GM19467 (cell line): ENCODE data around the gene ANGPTL4.

Experiments
- ATAC-seq: cut with Tn5 transposase; IDR thresholded peaks from one replicate; pipeline ENCODE4 v1.9.1; 2021; ENCODE audit warnings: mild to moderate bottlenecking, moderate library complexity; ENCODE audit not compliant: unreplicated experiment

The ANGPTL4 gene

DNA sequence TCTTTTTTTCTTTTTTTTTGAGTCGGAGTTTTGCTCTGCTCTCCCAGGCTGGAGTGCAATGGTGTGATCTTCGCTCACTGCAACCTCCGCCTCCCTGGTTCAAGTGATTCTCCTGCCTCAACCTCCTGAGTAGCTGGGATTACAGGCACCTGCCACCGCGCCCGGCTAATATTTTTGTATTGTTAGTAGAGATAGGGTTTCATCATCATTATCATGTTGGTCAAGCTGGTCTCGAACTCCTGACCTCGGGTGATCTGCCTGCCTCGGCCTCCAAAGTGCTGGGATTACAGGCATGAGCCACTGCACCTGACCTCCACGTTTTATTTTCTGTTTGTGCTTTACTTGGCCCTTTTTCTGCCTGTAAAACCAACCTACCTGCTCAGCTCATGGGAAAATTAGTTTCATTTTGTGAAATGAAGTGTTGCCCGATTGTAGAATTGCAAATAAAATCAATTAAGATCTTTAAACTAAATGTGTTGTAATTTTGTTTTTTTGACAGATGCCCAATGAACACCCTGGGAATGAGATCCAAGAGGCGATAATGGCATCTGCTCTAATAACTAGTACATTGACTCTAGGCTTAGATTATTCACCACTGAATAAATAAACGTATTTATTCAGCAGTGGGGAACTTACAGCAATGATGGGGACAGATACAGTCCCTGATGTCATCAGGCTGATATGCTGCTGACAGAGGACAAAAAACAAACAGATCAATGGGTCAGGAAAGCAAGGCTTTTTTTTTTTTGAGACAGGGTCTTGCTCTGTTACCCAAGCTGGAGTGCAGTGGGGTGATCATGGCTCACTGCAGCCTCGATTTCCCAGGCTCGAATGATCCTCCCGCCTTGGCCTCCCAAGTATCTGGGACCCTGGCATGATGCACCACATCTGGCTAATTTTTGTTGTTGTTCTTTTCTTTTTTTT lies 24.0 kb downstream of the ANGPTL4 start:
- ATAC-seq = no peak

DNA sequence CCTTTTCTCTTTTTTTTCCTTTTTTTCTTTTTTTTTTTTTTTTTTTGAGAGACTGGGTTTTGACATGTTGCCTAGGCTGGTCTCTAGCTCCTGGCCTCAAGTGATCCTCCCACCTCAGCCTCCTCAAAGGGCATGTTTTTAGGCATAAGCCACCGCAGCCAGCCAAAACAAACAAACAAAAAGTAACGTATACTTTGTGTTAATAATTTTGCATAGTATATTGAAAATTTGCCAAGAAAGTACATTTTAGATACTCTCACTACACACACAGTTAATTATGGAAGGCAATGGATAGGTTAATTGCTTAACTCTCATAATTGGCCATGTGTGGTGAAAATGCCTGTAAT lies 24.6 kb downstream of the ANGPTL4 start:
- ATAC-seq = no peak

DNA sequence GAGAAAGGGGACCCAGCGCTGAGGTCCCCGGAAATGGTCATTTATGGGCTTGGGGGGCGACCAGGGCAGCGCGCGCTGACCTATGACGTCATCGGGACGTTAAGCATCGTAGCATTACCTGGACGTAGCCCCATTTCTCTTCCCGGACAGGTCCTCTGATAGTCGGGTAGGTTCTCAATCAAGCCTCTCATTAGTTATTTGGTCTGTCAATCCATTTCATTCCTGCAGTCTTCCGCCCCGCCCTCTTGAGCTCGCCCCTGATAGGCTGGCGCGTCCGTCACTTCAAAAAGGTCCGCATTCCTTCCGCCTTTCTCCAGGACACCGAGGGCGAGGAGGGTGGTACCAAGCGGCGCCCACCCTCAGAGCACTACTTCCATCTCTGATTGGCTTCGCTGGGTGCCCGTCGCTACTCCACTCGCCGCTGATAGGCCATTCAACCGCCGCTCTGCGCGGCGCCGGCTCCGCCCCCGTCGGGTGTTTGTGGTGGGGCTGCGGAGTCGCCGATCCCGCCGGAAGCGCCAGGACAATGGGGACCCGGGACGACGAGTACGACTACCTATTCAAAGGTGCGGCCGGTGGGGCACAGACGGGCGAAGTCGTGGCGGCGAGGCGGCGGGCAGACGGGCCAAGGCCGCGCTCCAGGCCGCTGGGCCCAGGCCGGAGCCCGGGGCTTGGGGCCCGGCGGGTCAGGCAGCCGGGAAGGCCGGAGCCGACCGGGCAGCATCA lies 26.1 kb downstream of the ANGPTL4 start, which contains the start of gene RAB11B:
RAB11B (plus strand) TSS at position 470 of the 726 bp plus-strand sequence; CDS start at position 527, 57 bp downstream.
- peak; percentile 90 for ATAC-seq

DNA sequence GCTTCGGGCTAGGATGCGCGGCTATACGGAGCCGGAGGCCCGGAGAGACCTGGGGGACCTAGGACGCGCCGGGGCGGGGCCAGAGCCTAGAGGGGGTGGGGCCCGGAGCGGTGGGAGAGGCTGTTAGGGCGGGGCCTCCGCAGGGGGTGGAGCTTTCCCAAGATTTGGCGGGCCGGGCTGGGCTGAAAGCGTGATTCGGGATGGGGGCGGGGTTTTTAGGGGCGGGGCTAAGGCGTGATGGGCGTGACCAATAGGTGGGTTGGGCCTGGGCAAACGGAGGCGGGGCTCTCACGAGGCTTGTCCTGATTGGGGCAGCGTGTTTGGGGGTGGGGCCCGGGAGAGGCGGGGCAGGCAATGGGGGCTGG lies 26.6 kb downstream of the ANGPTL4 start:
- peak; percentile 30 for ATAC-seq

DNA sequence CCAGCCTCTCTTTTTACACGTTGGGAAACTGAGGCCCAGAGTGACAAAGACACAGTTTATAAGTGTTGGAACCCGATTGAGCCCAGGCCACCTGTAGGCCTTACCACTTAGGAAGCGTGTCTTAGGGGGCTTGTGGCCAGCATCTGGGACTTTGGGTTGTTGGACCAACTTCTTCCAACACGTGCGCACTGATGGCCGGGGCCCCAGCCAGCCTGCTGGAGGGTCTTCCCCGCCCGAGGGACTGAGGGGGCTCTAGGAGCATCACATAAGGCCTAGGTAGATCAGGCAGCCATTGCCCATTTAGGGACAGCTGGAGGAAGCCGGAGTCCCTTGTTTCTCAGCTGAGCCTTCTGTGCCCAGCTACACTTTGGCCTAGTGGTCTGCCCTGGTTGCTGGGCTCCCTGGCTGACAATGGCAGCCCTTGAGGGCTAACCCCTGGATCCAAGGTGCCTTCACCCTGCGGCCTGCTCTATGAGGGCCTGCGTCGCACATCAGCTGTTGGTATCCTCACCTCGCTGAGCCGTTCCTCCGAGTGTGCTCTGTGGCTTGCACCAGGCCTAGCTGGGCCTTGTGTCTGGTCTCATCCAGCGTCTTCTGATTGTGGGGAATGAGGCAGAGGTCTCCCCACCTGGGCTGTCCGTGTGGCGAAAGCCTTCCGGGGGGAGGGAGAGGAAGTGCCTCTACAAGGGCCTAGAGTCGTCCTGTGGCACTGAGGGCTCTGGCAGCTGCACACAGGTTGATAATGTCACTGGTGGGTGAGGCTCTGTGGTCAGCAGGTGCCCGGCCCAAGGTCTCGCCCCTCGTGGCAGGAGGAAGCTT lies 27.5 kb downstream of the ANGPTL4 start:
- no peak for ATAC-seq

DNA sequence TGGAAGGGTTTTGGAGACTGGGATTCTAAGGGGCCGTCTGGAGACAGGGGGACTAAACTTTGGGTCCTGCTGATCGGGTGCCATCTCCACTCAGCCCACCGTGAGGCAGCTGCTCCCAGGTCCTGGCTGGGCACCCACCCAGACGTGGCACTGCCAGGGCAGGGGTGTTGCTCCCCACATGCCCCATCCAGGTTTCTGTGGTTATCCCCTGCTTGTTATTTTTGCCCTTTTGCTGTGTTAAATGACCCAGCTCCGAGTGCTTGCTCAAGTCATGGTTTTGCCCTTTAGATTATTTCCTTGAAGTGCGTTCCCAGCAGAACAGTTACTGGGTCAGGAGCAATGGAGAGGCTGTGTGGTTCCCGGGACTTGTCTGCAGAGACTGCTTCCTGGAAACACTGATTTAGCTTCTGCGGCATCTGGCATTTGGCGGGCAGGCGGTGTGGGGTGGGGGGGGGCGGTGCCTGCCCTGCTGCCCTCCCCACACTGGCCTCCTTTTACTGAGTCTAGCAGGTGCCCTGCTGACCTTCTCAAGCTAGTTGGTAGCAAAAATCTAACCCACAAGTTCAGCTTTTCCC lies 28.1 kb downstream of the ANGPTL4 start:
- ATAC-seq = no peak

DNA sequence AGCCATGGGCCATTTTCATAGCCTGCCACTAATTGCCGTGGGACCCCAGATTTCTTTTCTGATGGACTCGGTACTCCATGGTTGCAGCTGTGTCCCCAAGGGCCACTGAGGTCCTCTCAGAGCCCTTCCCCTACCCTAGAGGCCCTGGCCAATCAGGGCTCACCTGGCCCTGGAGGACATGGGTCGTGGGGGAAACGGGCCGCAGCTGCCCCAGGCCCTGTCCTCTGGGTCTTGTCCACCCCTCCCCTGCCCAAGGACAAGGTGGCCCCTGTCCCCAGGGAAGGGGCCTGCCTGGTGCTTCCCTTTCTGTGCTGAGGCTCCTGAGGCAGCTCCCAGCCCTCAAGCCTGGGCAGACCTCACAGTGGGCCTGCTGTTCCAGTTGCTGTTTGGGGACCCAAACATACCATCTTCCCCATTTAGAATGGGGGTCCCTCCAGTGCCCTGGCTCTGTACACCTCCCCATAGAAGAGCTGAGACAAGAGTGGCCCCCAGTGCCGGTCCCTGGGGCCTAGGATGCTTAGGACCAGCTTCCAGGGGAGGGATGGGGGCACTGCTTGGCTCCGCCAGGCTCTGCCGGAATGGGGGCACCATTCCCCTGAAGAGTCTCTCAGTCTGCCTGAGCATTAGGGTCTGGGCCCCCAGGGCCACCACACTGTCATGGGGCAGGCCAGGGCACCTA lies 29.4 kb downstream of the ANGPTL4 start:
- no peak for ATAC-seq

DNA sequence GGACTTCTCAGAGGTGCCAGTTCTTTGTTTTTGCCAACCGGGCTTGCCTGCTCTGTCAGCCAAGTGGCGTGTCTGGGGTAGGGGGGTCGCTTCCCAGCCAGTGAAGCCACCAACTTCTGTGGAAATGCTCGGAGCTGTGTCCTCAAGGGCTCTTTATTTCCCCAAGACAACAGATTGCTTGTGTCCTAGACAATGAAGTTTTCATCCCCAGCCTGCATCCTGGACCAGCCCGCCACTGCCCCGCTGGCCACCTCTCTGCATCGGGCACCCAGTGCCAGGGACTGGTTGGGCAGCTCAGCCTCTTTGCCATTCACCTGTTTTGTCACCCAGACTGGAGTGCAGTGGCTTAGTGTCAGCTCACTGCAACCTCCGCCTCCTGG lies 29.9 kb downstream of the ANGPTL4 start:
- ATAC-seq = no peak

DNA sequence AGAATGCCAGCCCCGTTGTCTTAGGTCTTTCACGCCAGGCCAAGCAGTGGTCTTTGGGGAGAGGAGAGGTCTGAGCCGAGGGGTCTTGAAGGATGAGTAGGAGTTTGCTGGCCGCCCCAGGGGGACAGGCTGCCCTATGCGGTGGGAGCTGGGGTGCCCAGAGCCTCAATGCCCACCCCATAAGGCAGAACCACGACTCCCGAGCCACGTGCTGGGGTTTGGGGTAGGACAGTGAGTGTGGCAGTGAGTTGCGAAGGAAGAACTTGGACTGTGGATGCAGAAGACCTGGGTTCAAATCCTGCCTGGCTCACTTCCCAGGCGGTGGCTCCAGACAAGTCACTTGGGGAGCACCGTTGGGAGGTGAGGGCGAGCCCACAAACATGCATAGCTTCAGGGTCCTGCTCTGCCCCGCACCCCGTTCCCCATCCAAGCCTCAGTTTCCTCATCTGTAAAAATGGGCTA lies 31.7 kb downstream of the ANGPTL4 start:
- ATAC-seq = no peak

DNA sequence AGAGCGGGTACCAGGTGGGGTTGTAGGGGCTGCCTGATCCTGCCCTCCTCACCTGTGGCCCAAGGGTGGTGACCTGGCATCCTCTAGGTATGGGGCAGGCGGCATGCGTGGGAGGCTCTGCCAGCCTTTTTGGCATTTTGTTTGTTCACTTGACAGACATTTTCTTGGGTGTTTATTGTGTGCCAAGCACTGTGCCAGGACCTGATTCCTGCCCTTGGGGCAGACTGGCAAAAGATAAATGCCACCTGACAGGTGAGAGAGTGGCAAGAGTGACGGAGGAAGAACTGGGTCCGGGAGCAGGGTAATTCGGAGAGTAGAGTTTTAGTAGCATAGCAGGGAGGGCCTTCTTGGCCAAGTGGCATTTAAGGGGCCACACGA lies 32.2 kb downstream of the ANGPTL4 start:
- no peak for ATAC-seq

DNA sequence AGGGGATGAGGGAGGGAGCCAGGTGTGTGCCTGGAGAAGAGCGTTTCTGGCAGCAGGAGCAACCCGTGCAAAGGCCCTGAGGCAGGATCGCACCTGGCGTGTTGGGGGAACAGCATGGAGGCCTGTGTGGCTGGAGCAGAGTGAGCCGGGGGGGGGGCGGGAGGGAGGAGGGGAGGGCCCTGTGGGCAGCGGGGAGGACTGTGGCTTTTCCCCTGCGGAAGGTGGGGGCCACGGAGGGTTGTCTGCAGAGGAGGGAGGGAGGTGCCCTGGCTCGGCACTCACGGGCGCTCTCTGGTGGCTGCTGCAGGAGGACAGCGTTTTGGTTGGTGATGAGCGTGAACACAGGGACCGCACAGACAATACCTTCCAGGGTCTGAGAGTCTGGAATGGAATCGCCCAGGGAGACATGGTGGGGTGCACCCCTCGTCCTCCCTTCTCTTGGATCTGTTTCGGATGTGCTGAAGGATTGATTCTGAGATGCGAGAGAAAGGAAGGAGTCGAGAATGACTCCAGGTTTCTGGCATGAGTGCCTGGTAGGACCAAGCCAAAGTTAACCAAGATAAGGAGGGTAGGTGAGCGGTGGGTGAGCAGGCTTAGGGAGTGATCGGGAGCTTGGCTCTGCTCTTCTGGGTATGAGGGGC lies 32.7 kb downstream of the ANGPTL4 start:
- no peak for ATAC-seq

DNA sequence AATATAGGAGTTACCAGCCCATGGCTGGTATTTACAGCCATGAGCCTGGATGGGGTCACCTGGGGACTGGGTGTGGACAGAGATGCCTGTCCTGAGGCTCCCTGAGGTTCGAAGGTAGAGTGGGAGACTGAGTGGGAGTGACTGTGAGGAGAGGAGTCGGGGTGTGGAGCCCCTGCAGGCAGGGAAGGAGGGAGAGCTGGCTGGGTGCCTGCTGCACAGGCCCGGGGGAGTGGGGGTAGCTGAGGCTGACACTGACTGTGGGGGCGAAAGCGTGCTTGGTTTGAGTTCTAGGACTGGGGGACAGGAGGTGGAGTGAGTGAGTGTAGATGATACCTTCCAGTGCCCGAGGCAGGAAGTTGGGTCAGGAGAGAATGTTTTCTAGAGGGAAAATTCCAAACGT lies 33.3 kb downstream of the ANGPTL4 start:
- ATAC-seq = no peak

DNA sequence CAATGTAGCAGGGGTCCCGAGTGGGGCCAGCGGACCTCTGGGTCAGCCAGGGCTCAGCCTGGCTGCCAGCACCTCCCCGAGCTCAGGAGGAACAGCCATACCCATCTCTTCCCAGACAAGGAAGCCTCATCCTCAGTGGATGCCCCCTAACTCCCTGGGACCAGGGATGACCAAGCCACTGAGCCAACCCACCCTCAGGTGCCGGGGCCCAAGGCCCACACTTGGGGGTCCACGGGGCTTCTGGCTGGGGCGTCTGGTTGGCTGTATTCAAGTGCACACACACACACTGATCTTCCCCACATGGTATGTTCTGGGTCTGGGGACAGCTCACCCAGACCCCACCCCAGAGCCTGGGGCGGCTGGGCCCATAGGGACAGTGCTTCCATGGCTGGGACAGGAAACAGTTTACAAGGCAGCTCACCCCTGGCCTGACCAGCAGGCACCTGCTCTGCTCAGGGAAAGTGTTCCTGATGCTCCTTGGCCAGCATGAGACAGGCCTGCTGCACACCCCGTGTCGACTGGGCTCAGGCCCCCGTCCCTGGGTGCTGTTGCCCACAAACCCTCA lies 33.9 kb downstream of the ANGPTL4 start:
- ATAC-seq = no peak

DNA sequence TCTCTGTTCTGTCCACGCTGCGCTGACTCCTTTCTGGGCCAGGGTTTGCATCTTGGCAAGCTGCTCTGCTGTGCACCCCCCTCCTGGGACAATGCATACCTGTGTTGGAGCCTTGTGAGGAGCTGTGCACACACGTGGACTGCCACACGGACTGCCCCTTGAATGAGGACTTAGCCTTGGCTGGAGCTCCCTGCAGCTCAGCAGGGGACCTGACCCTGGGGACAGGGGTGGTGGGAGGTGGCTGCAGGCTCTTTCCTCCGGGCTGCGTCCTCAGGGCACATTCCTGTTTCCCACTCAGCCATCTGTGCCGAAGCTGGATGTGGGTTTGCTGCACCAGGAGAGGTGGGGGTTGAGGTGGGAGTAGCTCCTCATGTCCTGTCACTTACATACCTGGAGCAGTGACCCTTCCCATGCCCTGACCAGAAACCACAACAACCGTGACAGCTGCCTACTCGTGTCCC lies 34.4 kb downstream of the ANGPTL4 start:
- ATAC-seq = no peak

DNA sequence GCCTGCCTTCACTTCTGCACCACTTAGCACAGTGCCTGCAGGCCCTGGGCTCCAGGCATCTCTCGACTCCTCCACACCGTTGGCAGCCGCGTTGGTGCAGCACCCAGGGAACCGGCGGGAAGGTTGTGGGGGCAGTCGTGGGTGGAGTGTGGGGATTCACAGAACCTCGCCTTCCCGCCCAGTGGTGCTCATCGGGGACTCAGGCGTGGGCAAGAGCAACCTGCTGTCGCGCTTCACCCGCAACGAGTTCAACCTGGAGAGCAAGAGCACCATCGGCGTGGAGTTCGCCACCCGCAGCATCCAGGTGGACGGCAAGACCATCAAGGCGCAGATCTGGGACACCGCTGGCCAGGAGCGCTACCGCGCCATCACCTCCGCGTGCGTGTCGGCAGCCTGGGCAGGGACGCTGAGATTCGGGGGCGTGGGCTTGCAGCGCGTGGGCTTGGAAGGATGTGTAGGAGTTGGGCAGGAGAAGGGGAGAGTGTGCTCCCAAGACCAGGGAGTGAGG lies 35.8 kb downstream of the ANGPTL4 start:
- ATAC-seq = no peak

DNA sequence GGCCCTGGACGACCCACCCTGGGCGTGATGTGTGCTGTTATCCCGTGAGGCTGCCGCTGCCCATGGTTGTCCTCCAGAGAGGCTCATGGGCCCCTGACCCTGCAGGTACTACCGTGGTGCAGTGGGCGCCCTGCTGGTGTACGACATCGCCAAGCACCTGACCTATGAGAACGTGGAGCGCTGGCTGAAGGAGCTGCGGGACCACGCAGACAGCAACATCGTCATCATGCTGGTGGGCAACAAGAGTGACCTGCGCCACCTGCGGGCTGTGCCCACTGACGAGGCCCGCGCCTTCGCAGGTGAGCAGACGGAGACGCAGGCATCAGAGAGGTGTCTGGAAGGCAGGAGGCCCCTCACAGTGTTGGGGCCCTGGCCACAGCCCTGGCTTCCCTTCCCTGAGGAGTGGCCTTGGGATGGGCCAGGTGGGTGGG lies 38.0 kb downstream of the ANGPTL4 start:
- no peak for ATAC-seq

DNA sequence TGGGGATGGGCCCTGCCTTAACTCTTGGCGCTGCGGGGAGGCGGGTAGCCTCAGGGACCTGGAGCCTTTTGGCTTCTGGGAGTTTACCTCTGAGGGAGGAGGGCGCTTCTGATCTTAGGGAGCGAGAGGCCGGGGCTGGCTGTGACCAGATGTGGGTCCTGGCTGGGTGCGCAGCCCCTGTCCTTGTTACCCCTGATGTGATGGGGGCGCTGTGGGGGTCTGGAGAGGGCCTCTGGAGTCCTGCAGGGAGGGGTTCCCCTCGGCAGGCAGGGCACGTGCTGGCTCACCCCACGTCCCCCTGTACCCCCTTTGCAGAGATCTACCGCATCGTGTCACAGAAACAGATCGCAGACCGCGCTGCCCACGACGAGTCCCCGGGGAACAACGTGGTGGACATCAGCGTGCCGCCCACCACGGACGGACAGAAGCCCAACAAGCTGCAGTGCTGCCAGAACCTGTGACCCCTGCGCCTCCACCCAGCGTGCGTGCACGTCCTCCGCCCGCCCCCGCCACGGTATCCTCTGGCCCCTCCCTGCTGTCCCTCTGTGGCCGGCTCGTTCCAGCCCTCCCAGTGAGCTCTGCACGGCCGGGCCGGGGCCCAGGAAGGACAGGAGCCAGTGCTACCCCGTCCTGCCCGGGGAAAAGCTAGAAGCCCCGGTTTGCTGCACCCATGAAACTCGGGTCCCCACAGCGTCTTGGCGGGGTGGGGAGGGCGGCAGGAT lies 39.3 kb downstream of the ANGPTL4 start:
- ATAC-seq = no peak

DNA sequence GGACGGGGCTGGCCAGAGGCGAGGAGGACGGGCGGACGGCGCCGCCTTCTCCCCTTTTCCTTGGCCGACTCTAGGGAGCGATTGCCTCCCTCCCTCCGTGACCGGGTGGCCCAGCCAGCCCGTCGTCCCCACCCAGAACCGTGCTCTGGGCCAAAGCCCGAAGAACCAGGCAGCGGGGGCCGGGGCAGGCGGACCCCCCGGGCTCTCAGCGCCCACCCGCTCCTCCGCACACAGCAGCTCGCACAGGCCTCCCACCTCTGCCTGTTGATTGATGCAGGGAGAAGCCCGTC lies 39.8 kb downstream of the ANGPTL4 start:
- no peak for ATAC-seq
